IMR-90 (cell line): ENCODE measurements around the gene TMEM158. TPM values are rescaled to one million over a fixed set of nuclear protein-coding genes. Genes with fewer than 3 reads are reported as not detected.
A peak's percentile ranks its signal among the peaks of the same experiment; 100 is the strongest.

Source experiments
- ATAC-seq: fragments of 200-7000 bp; cut with Tn5 transposase; 2 replicates; pipeline ENCODE4 v1.9.1; 2020; ENCODE audit warnings: low read depth, mild to moderate bottlenecking, moderate library complexity
- BruUV-seq: library from RNA; stranded (reverse); fragments of 400-500 nt; replicated peaks from 2 replicates; lab custom pipeline; 2021; lab: Mats Ljungman, UMichigan
- CTCF ChIA-PET: fragments of 300-600 bp; formaldehyde crosslinking; extraction: SDS; loops from one replicate; lab custom pipeline; 2021; ENCODE audit warnings: antibody characterized with exemption; lab: Yijun Ruan, JAX
- POLR2A ChIA-PET: fragments of 300-600 bp; sonication (Branson Sonifier 250); formaldehyde crosslinking; loops from one replicate; lab custom pipeline; 2022; ENCODE audit warnings: antibody characterized with exemption; ENCODE audit not compliant: unreplicated experiment; lab: Charles Lee
- DNase-seq: peaks from one replicate; pipeline ENCODE4 v3.0.0; 2013
- H2AFZ ChIP-seq: replicated peaks from 2 replicates; pipeline ENCODE3; 2013; ENCODE audit warnings: low read length, mild to moderate bottlenecking; ENCODE audit not compliant: poor library complexity
- H2AK5ac ChIP-seq: 2 replicates; pipeline ENCODE4 v1.6.1; 2013; ENCODE audit warnings: low read depth, low read length, inconsistent platforms
- H2AK9ac ChIP-seq: replicated peaks from 2 replicates; pipeline ENCODE3; 2013; ENCODE audit warnings: mild to moderate bottlenecking, low read depth, low read length, moderate library complexity; ENCODE audit not compliant: poor library complexity
- H2BK120ac ChIP-seq: 2 replicates; pipeline ENCODE4 v1.6.1; 2013; ENCODE audit warnings: low read depth, low read length, inconsistent platforms
- H2BK15ac ChIP-seq: 3 replicates; pipeline ENCODE4 v1.6.1; 2013; ENCODE audit warnings: low read depth, low read length, inconsistent platforms
- H2BK20ac ChIP-seq: 2 replicates; pipeline ENCODE4 v1.6.1; 2013; ENCODE audit warnings: low read depth, mild to moderate bottlenecking, inconsistent platforms, low read length, moderate library complexity
- H2BK5ac ChIP-seq: 2 replicates; pipeline ENCODE4 v1.6.1; 2013; ENCODE audit warnings: mild to moderate bottlenecking, low read depth, low read length, inconsistent platforms; ENCODE audit not compliant: poor library complexity, severe bottlenecking
- H3K14ac ChIP-seq: replicated peaks from 2 replicates; pipeline ENCODE4 v1.6.1; 2013; ENCODE audit warnings: low read depth, low read length, inconsistent platforms
- H3K18ac ChIP-seq: 2 replicates; pipeline ENCODE4 v1.6.1; 2013; ENCODE audit warnings: low read depth, low read length, control low read depth
- H3K23ac ChIP-seq: 2 replicates; pipeline ENCODE4 v1.6.1; 2013; ENCODE audit warnings: low read depth, low read length, inconsistent platforms
- H3K27ac ChIP-seq: 2 replicates; pipeline ENCODE4 v1.5.1; 2013; ENCODE audit warnings: mild to moderate bottlenecking, control low read depth, low read length; ENCODE audit not compliant: insufficient read depth
- H3K27me3 ChIP-seq: 2 replicates; pipeline ENCODE4 v1.6.1; 2013; ENCODE audit warnings: low read length; ENCODE audit not compliant: control insufficient read depth, insufficient read depth
- H3K36me3 ChIP-seq: 2 replicates; pipeline ENCODE4 v1.6.1; 2013; ENCODE audit warnings: low read length, mixed read lengths; ENCODE audit not compliant: control insufficient read depth, insufficient read depth
- H3K4ac ChIP-seq: 2 replicates; pipeline ENCODE4 v1.6.1; 2013; ENCODE audit warnings: low read depth, low read length, inconsistent platforms
- H3K4me1 ChIP-seq: 2 replicates; pipeline ENCODE4 v1.6.1; 2013; ENCODE audit warnings: low read length, mixed read lengths; ENCODE audit not compliant: control insufficient read depth, insufficient read depth
- H3K4me2 ChIP-seq: 2 replicates; pipeline ENCODE4 v1.6.1; 2013; ENCODE audit warnings: low read depth, mild to moderate bottlenecking, control low read depth, low read length, moderate library complexity
- H3K4me3 ChIP-seq: 2 replicates; pipeline ENCODE4 v1.5.1; 2013; ENCODE audit warnings: low read depth, mild to moderate bottlenecking, control low read depth, low read length, moderate library complexity; ENCODE audit not compliant: insufficient read depth
- H3K56ac ChIP-seq: 2 replicates; pipeline ENCODE4 v1.6.1; 2013; ENCODE audit warnings: low read length, inconsistent platforms; ENCODE audit not compliant: insufficient read depth; ENCODE audit errors: extremely low read depth
- H3K79me1 ChIP-seq, 2 experiments: 2 replicates each; pipeline ENCODE4 v1.6.1; 2013; ENCODE audit warnings: low read length in 2 of 2, inconsistent platforms in 1 of 2, low read depth in 1 of 2
- H3K9ac ChIP-seq: 2 replicates; pipeline ENCODE4 v1.6.1; 2013; ENCODE audit warnings: low read depth, low read length, control low read depth
- H3K9me1 ChIP-seq: 2 replicates; pipeline ENCODE4 v1.6.1; 2013; ENCODE audit warnings: low read length, inconsistent platforms; ENCODE audit not compliant: insufficient read depth
- H3K9me3 ChIP-seq: 2 replicates; pipeline ENCODE4 v1.6.1; 2013; ENCODE audit warnings: low read length; ENCODE audit not compliant: control insufficient read depth, insufficient read depth
- H4K20me1 ChIP-seq: 2 replicates; pipeline ENCODE4 v1.6.1; 2013; ENCODE audit warnings: low read length, inconsistent platforms; ENCODE audit not compliant: insufficient read depth
- H4K5ac ChIP-seq: 2 replicates; pipeline ENCODE4 v1.6.1; 2013; ENCODE audit warnings: mild to moderate bottlenecking, low read depth, low read length, control low read depth
- H4K8ac ChIP-seq, 2 experiments: 2 replicates each; pipeline ENCODE4 v1.6.1; 2013; ENCODE audit warnings: low read depth in 2 of 2, low read length in 2 of 2, control low read depth in 1 of 2, inconsistent platforms in 1 of 2
- H4K91ac ChIP-seq: 2 replicates; pipeline ENCODE4 v1.6.1; 2013; ENCODE audit warnings: low read depth, low read length, inconsistent platforms; ENCODE audit not compliant: insufficient read depth
- BHLHE40 ChIP-seq: fragments of 150-350 bp; IDR thresholded peaks from 2 replicates; pipeline ENCODE4 v1.6.1; 2016; ENCODE audit warnings: mild to moderate bottlenecking, low read depth, low read length
- MAZ ChIP-seq: IDR thresholded peaks from 2 replicates; pipeline ENCODE4 v1.6.1; 2012; ENCODE audit warnings: low read depth, mild to moderate bottlenecking, low read length, improper control_type of control experiment, moderate library complexity, borderline replicate concordance
- NFE2L2 ChIP-seq: fragments of 150-350 bp; IDR thresholded peaks from 2 replicates; pipeline ENCODE4 v1.6.1; 2016; ENCODE audit warnings: low read depth, mild to moderate bottlenecking, low read length
- POLR2A ChIP-seq: IDR thresholded peaks from 2 replicates; pipeline ENCODE4 v1.6.1; 2012; ENCODE audit warnings: mild to moderate bottlenecking, low read depth, low read length
- WGBS, 2 experiments: methylation state at CpG; one replicate each; pipeline versions ENCODE4 v1.1.5 to v1.1.7; 2013; ENCODE audit warnings: missing lambda C conversion rate in 2 of 2; ENCODE audit not compliant: insufficient read length in 1 of 2; ENCODE audit errors: extremely low coverage in 2 of 2; 5-methylcytosine and 5-hydroxymethylcytosine counted together
- dilution Hi-C: fragments of 300-500 bp; cut with HindIII; formaldehyde crosslinking; loops from one replicate; pipeline ENCODE4 v1.14.3; 2018; ENCODE audit warnings: low sequenced_read_pairs; ENCODE audit not compliant: unreplicated experiment
- in situ Hi-C: fragments of 300-500 bp; cut with MboI; formaldehyde crosslinking; loops from 3 replicates; pipeline ENCODE4 v1.14.3; 2019; ENCODE audit warnings: low sequenced_read_pairs, inconsistent platforms, mixed read lengths
- intact Hi-C: fragments of 100-400 bp; cut with micrococcal nuclease; formaldehyde crosslinking; loops from 2 replicates; pipeline ENCODE4 v1.10.0; 2022
- polyA plus RNA-seq, 3 experiments: library from polyadenylated mRNA; depleted of rRNA; stranded (reverse); fragments of >200 nt; gene quantifications; 2 replicates each; pipeline ENCODE4 v1.2.3, GENCODE V29; 2012; ENCODE audit warnings: low replicate concordance in 1 of 3
- total RNA-seq: library from RNA; depleted of rRNA; stranded (reverse); fragments of >200 nt; gene quantifications from 2 replicates; pipeline ENCODE4 v1.2.3, GENCODE V29; 2012
- TF ChIP-seq, protein P1 (sequence below): fragments of 150-350 bp; IDR thresholded peaks from 2 replicates; pipeline ENCODE4 v1.6.1; 2016; ENCODE audit warnings: low read depth, mild to moderate bottlenecking, low read length, moderate library complexity, borderline replicate concordance
- TF ChIP-seq, protein P2 (sequence below): conservative IDR thresholded peaks from 2 replicates; pipeline ENCODE4 v1.5.1; 2012; ENCODE audit warnings: mild to moderate bottlenecking, low read depth, low read length, improper control_type of control experiment

Gene TMEM158
- total and polyA plus RNA-seq, 2 of the 4 experiments (the other 2 are of a cell fraction), result 1.6 to 16.4 TPM

GRCh38 chr3:45212095-45212468 is 14.0 kb downstream of the TMEM158 start:
- Histone ChIP-seq H4K20me1 (no peaks in the 10 kb centered on the region), H2AFZ (no peak overlapping the region), H3K4ac (peak overlapping the region; percentile 46; the same call in 1 of the 2 replicates), H3K27ac (no peak overlapping the region), H3K4me3 (no peak overlapping the region), H3K79me1 (no peaks in the 10 kb centered on the region), H3K9me1 (peaks cover 6% of the 10 kb centered on the region), H4K8ac (peak overlapping the region; percentile 44 to 78; a peak in 2 of 4 replicates), H3K4me2 (no peak overlapping the region), H3K9ac (no peak overlapping the region), H3K14ac (no peak overlapping the region), H2BK20ac (peak overlapping the region; percentile 90; the same call in 1 of the 2 replicates), H2AK9ac (no peak overlapping the region), H3K56ac (no peak overlapping the region), H3K36me3 (no peaks in the 10 kb centered on the region), H3K4me1 (peaks cover 19% of the 10 kb centered on the region), H4K91ac (peak overlapping the region; percentile 55; the same call in 1 of the 2 replicates), H3K9me3 (no peaks in the 10 kb centered on the region), H3K27me3 (no peaks in the 10 kb centered on the region), H2BK15ac (peak overlapping the region; percentile 62; the same call in 1 of the 3 replicates), H2BK120ac (peak overlapping the region; percentile 55), H4K5ac (no peak overlapping the region), H3K23ac (no peak overlapping the region), H2AK5ac (peak overlapping the region; percentile 71; the same call in 1 of the 2 replicates), H3K18ac (0 out of 2 replicates have a peak overlapping the region, but pooled peaks have one; percentile 18), H2BK5ac (no peak overlapping the region)
- 100% methylated on average over 3 of the region's 10 CpGs; no CpG with 5 or more reads in 1 of the 2 experiments for WGBS, 2 experiments
- TF ChIP-seq, protein P1, sequence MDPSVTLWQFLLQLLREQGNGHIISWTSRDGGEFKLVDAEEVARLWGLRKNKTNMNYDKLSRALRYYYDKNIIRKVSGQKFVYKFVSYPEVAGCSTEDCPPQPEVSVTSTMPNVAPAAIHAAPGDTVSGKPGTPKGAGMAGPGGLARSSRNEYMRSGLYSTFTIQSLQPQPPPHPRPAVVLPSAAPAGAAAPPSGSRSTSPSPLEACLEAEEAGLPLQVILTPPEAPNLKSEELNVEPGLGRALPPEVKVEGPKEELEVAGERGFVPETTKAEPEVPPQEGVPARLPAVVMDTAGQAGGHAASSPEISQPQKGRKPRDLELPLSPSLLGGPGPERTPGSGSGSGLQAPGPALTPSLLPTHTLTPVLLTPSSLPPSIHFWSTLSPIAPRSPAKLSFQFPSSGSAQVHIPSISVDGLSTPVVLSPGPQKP, result no peak
- no peak for TF ChIP-seq POLR2A
- no peak for TF ChIP-seq MAZ
- TF ChIP-seq NFE2L2, result no peak
- TF ChIP-seq BHLHE40, result no peak
- TF ChIP-seq, protein P2, sequence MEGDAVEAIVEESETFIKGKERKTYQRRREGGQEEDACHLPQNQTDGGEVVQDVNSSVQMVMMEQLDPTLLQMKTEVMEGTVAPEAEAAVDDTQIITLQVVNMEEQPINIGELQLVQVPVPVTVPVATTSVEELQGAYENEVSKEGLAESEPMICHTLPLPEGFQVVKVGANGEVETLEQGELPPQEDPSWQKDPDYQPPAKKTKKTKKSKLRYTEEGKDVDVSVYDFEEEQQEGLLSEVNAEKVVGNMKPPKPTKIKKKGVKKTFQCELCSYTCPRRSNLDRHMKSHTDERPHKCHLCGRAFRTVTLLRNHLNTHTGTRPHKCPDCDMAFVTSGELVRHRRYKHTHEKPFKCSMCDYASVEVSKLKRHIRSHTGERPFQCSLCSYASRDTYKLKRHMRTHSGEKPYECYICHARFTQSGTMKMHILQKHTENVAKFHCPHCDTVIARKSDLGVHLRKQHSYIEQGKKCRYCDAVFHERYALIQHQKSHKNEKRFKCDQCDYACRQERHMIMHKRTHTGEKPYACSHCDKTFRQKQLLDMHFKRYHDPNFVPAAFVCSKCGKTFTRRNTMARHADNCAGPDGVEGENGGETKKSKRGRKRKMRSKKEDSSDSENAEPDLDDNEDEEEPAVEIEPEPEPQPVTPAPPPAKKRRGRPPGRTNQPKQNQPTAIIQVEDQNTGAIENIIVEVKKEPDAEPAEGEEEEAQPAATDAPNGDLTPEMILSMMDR, result no peak
- no peak for ATAC-seq
- in situ Hi-C loops (no loop called here), dilution Hi-C loops (no loop called here), intact Hi-C loops (loop anchor here (5.0 kb wide), 1 partner anchor 80 kb away; no protein-coding TSS in a partner anchor)
- DNase-seq, result no peak
- CTCF ChIA-PET, result interaction anchor here (3.6 kb wide), 1 partner anchor 171 kb away, joined by 23 read pairs; no protein-coding TSS in a partner anchor
- POLR2A ChIA-PET, result no interaction called here
- no TSS peak for BruUV-seq
